H1 (cell line): ENCODE measurements around the gene PEPD. TPM values are rescaled to one million over a fixed set of nuclear protein-coding genes. Genes with fewer than 3 reads are reported as not detected.

Experiments
- SIN3A ChIP-seq, 2 experiments: IDR thresholded peaks in 1 of 2; conservative IDR thresholded peaks in 1 of 2; 2 replicates each; pipeline ENCODE4 v1.6.1; 2011 to 2012; ENCODE audit warnings: low read length in 2 of 2, improper control_type of control experiment in 1 of 2, low read depth in 1 of 2, mild to moderate bottlenecking in 1 of 2
- polyA plus RNA-seq, 7 experiments: library from polyadenylated mRNA; depleted of rRNA in 3 of 7; stranded (reverse) in 5 of 7; unstranded in 2 of 7; fragments of >200 nt in 5 of 7; fragments of 200-250 nt in 2 of 7; gene quantifications; 1 replicate in 5 of 7; 2 replicates in 1 of 7; 4 replicates in 1 of 7; pipeline versions ENCODE4 v1.2.1 to v1.2.3, GENCODE V29; 2011 to 2013; ENCODE audit warnings: missing spikeins in 2 of 7, mixed read lengths in 2 of 7
- total RNA-seq: library from RNA; stranded (reverse); fragmentation: NEBNext Ultra II Directional; extraction: Animal tissue kit (Norgen Biotek cat#: 25700); gene quantifications from 2 replicates; pipeline ENCODE4 v1.2.1, GENCODE V29; 2021
- TF ChIP-seq, protein P1 (sequence below): IDR thresholded peaks from 2 replicates; pipeline ENCODE4 v1.6.1; 2012; ENCODE audit warnings: inconsistent platforms

PEPD gene
- total and polyA plus RNA-seq, 2 of the 8 experiments (the other 6 are each of a cell fraction or from before 2014, with no cell fraction given): 84.1 to 178 TPM

DNA sequence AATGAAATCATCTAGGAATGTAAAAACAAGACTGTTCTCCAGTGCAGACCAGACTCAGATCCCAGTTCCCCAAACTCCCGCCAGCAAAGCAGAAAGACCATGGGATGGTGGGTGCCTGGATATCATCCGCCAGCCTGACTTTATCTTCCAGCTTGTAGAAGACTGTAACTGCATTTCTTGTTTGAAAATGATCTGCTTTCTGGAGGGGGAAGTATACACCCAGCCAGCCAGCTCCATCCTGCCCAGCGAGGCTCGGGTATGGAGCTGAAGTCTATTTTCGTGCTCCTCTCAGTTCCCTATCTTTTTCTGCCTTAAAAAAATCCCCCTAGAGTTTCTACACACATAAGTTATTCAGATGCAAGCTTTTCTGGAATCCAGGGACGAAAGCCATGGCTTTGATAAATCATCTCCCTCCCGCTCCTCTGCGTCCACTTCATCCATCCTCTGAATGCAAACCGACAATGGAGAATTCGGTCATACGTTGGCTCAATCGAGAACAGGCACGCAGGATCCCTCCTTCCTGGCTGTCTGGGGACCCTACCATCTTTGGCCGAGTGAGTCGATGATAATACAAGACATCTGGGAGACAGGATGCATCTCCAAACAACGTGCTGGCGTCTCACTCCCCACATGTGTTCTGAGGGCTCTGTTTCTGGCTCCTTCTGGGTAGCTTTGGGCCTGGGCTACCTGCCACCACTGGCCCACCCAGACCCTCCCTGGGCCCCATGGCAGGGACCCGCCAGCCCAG lies 116.9 kb downstream of the PEPD start (continued):
- TF ChIP-seq, protein P1, sequence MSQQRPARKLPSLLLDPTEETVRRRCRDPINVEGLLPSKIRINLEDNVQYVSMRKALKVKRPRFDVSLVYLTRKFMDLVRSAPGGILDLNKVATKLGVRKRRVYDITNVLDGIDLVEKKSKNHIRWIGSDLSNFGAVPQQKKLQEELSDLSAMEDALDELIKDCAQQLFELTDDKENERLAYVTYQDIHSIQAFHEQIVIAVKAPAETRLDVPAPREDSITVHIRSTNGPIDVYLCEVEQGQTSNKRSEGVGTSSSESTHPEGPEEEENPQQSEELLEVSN: no peak
- TF ChIP-seq SIN3A (conservative IDR thresholded peaks at IDR 0.05 in 1 of 2, IDR thresholded peaks at IDR 0.05 in 1 of 2; ENCODE audit: low read depth in 1 of 2, low read length in 2 of 2): no peak
- TF ChIP-seq, all 59 proteins: peak for 0
